Measurements from ENCODE around the gene TTC7B. TPM values are rescaled to one million over a fixed set of nuclear protein-coding genes. Genes with fewer than 3 reads are reported as not detected.

TTC7B gene
- polyA plus RNA-seq, 1 donor (not counting 4 experiments of a cell fraction or from before 2014, with no cell fraction given): 21.4 TPM

GRCh38 chr14:90484291-90484690 lies 331.9 kb downstream of the TTC7B start:
- Histone ChIP-seq H3K9me3 (ENCODE audit: control insufficient read depth, low read depth, low read length) (no peaks in the 10 kb centered on the region), H3K9me1 (ENCODE audit: control insufficient read depth, extremely low read depth, insufficient read depth, low read length) (no peaks in the 10 kb centered on the region), H3K4me1 (ENCODE audit: control insufficient read depth, extremely low read depth, insufficient read depth, low read length) (no peaks in the 10 kb centered on the region), H3K79me2 (ENCODE audit: control insufficient read depth, insufficient read depth, low read length) (no peaks in the 10 kb centered on the region), H3K4me3 (ENCODE audit: control insufficient read depth in 2 of 3, extremely low read depth in 1 of 3, insufficient read depth in 2 of 3, low read depth in 1 of 3, low read length in 3 of 3) (no peak overlapping the region), H3K27me3 (ENCODE audit: control insufficient read depth, extremely low read depth, insufficient read depth, low read length) (no peaks in the 10 kb centered on the region), H2AFZ (ENCODE audit: control insufficient read depth, low read length) (no peak overlapping the region), H3K27ac (ENCODE audit: control insufficient read depth, insufficient read depth, low read length) (no peak overlapping the region), H3K36me3 (ENCODE audit: control insufficient read depth in 2 of 2, extremely low read depth in 1 of 2, insufficient read depth in 2 of 2, low read length in 2 of 2) (no peaks in the 10 kb centered on the region), H3K4me2 (ENCODE audit: control insufficient read depth, extremely low read depth, insufficient read depth, low read depth, low read length) (no peak overlapping the region), H4K20me1 (ENCODE audit: control insufficient read depth, extremely low read depth, insufficient read depth, low read length) (no peaks in the 10 kb centered on the region), H3K9ac (ENCODE audit: control insufficient read depth, extremely low read depth, insufficient read depth, low read length) (no peak overlapping the region)
- dilution Hi-C loops (cut with MboI; ENCODE audit: extremely low pct_ligation_motif_present, low sequenced_read_pairs): no loop called here
- TF ChIP-seq CTCF (optimal IDR thresholded peaks at IDR 0.05 in 1 of 3, IDR thresholded peaks at IDR 0.05 in 1 of 3, conservative IDR thresholded peaks at IDR 0.05 in 1 of 3; ENCODE audit: extremely low read depth in 1 of 3, insufficient read depth in 2 of 3, low read length in 3 of 3) (no peak), EZH2 (IDR thresholded peaks at IDR 0.05; ENCODE audit: low read length) (no peak)
- no peak for DNase-seq (ENCODE audit: low read depth, low spot score)
- FAIRE-seq: no peak

DNA sequence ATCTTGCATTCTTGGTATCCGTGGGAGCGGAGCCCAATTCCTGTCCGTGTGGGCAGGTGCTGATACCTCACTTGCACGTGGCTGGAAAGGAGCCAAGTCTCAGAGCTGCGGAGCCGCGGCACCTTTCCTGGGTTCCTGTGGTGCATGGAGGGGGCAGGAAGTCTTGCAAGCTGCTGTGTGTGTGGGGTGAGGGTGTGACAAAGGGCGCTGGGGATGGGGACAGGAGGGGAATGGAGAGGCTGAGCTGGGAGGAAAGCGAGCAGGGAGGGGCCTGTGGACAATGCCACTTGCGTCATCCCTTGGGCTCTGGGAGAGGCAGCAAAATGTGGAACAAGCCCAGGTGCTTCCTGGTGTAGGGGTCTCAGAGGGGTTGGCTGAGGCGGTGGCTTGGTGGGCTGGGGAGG lies 332.7 kb downstream of the TTC7B start:
- TF ChIP-seq CTCF (optimal IDR thresholded peaks at IDR 0.05 in 1 of 3, IDR thresholded peaks at IDR 0.05 in 1 of 3, conservative IDR thresholded peaks at IDR 0.05 in 1 of 3; ENCODE audit: extremely low read depth in 1 of 3, insufficient read depth in 2 of 3, low read length in 3 of 3): no peak
- no peak for TF ChIP-seq EZH2 (IDR thresholded peaks at IDR 0.05; ENCODE audit: low read length)
- Histone ChIP-seq H3K27me3 (ENCODE audit: control insufficient read depth, extremely low read depth, insufficient read depth, low read length) (no peaks in the 10 kb centered on the region), H3K4me1 (ENCODE audit: control insufficient read depth, extremely low read depth, insufficient read depth, low read length) (no peaks in the 10 kb centered on the region), H3K79me2 (ENCODE audit: control insufficient read depth, insufficient read depth, low read length) (no peaks in the 10 kb centered on the region), H3K27ac (ENCODE audit: control insufficient read depth, insufficient read depth, low read length) (no peak overlapping the region), H3K36me3 (ENCODE audit: control insufficient read depth in 2 of 2, extremely low read depth in 1 of 2, insufficient read depth in 2 of 2, low read length in 2 of 2) (no peaks in the 10 kb centered on the region), H3K4me3 (ENCODE audit: control insufficient read depth in 2 of 3, extremely low read depth in 1 of 3, insufficient read depth in 2 of 3, low read depth in 1 of 3, low read length in 3 of 3) (no peak overlapping the region), H3K9me3 (ENCODE audit: control insufficient read depth, low read depth, low read length) (no peaks in the 10 kb centered on the region), H4K20me1 (ENCODE audit: control insufficient read depth, extremely low read depth, insufficient read depth, low read length) (no peaks in the 10 kb centered on the region), H3K9ac (ENCODE audit: control insufficient read depth, extremely low read depth, insufficient read depth, low read length) (no peak overlapping the region), H2AFZ (ENCODE audit: control insufficient read depth, low read length) (no peak overlapping the region), H3K4me2 (ENCODE audit: control insufficient read depth, extremely low read depth, insufficient read depth, low read depth, low read length) (no peak overlapping the region), H3K9me1 (ENCODE audit: control insufficient read depth, extremely low read depth, insufficient read depth, low read length) (no peaks in the 10 kb centered on the region)
- FAIRE-seq (no peak), DNase-seq (ENCODE audit: low read depth, low spot score) (no peak)
- dilution Hi-C loops (cut with MboI; ENCODE audit: extremely low pct_ligation_motif_present, low sequenced_read_pairs): no loop called here

Measured in keratinocyte (primary cell).